CD4-positive, alpha-beta T cell treated with Interleukin-4 for 4 hours (primary cell): Measurements from ENCODE around the gene SLX4IP.
A peak's percentile ranks its signal among the peaks of the same experiment; 100 is the strongest.

ENCODE experiments used
- DNase-seq: peaks from one replicate; pipeline ENCODE4 v3.0.0-alpha.2; 2020

Gene SLX4IP

DNA sequence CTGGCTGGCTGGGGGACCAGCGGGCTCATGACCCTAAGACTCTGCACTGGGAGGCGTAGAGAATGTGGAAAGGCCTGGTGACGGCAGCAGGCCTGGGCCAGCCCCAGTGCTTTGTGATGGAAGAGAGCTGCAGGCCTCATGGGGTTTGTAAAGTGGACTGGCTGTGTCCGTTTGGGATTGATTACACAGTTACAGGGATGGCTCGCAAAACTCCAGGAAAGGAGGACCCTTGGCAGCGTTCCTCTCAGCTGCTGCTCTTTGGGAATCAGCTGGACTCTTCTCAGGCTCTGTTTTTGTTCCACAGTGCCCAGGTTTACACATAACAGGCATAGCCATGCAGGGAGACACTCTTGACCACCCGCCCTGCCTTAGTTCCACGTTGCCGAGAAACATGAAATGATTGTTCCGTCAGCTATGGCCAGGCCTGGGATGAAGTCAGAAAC is 89.0 kb downstream of the SLX4IP start:
- no peak for DNase-seq

GRCh38 chr20:10524643-10525042 is 89.5 kb downstream of the SLX4IP start:
- DNase-seq = no peak

GRCh38 chr20:10527781-10528180 is 92.7 kb downstream of the SLX4IP start:
- no peak for DNase-seq

GRCh38 chr20:10530883-10531282 is 95.8 kb downstream of the SLX4IP start:
- DNase-seq = no peak

- no peak for DNase-seq
These were observed 96.7 kb downstream of the SLX4IP start for GRCh38 chr20:10531848-10532247.

DNA sequence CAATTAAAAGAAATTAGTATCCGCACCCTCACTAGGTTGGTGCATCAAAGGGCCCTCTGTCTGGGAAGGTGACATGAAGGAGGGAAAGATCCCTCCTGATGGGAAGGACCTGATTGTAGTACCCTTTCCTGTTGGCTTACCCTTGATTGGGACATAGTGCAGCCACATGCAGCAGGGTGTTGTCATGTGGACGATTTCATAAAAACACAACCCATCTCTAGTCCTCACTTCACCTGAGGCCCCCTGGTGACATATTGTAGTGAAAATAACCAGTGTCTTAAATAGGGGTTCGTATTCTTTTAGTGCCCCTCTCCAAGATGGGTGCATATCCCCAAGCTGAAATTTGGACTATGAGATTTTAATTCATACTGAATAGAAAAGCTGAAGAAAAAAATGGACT is 97.3 kb downstream of the SLX4IP start:
- DNase-seq = no peak

DNA sequence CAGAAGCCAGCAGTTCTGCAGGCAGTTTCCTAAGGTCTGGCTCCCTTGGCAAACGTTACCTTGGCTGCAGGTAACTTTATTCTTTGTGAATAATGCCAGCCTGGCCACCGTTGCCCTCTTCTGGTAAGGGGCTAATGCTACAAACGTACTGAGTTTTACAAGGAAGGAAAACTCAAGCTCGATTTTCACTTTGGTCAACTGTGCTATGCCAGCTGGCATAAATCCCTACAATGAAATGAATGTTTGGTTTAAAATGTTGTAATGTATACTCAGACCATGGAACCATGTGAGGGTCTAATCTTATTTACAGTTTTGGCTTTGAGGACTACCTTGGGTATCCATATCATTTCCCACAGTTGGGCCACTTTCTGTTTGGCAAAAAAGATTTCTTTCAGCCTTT is 101.4 kb downstream of the SLX4IP start:
- DNase-seq = peak; percentile 20

DNA sequence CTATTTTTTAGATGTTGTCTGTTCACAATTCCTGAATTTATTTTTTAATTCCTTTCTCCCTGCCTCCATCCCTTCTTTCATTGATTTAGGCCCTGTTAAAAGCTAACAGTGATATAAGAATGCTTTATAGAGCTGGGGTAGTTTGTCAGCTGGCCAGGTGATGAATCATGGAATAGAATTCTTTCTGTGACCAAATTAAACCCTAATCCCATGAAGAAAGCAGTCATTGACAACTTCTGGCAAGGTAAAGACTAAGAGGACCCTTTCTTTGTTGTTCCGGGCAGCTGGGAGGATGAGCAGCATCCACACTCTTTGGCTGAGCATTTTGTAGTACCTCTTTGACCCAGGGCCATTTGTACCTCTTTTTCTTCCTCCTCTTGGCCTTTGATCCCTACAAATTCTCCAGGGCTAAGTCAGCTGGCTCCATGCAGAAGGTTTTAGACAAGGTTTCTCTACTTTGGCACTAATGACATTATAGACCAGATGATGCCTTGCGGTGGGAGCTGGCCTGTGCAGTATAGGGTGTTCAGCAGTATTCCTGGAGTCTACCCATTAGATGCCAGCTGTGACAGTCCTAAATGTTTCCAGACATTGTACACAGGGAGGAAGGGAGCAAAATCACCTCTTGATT is 102.9 kb downstream of the SLX4IP start:
- DNase-seq = no peak

DNA sequence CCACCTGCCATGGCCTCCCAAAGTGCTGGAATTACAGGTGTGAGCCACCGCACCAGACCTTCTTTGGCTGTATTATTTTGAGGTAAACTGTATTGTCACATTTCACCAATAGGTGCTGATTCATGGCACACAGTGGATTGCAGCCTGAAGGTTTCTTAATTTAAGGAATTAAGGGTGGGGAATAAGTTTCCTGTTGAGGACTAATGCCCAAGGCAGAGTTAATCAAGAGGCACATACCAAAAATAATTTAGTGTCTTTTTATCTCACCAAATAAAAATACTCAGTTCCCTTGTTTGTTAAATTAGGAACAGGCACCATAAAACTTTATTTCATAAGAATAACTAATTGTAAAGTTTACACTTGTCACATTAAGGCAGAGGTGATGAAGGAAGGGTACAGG is 103.7 kb downstream of the SLX4IP start:
- no peak for DNase-seq

GRCh38 chr20:10539818-10540553 is 104.9 kb downstream of the SLX4IP start:
- no peak for DNase-seq

- peak; percentile 9 for DNase-seq
These were observed 105.8 kb downstream of the SLX4IP start for GRCh38 chr20:10540636-10541493.

DNA sequence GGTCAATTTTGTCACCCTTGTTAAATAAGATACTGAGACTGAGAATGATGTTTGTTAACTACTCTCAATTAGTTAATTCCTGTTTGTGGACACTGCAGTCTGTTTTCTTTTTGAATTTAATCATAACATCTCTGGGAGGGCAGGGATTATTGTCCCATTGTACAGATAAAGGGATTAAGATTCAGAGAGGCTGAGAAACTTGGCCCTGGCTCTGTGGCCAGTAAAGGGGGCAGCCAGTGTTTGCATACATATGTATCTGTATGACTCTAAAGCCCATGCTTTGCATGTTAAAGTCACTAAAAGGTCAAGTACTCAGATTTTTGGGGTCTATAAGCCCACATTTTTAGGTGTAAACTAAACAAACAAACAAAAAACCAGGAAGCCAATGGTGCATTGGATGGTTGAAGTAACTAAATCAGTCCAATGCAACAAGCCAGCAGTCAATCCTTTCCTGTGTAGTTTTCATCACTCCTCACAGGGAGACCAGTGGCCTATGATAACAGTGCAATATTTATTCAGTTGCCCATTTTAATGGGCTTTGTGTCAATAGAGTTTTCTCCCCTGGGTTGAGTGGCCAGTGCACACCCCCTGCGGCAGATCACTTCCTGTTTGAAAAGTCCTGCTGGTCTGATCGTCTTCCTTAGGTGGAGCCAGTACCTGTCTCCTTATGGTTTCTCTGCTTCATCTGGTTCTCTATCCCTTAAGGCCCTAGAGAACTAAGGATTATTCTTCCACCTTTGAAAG is 106.7 kb downstream of the SLX4IP start:
- no peak for DNase-seq

- no peak for DNase-seq
These were observed 107.3 kb downstream of the SLX4IP start for GRCh38 chr20:10542442-10542841.

- DNase-seq = no peak
These were observed 108.4 kb downstream of the SLX4IP start for GRCh38 chr20:10543480-10543879.

- DNase-seq = no peak
These were observed 112.4 kb downstream of the SLX4IP start for GRCh38 chr20:10547276-10548114.

DNA sequence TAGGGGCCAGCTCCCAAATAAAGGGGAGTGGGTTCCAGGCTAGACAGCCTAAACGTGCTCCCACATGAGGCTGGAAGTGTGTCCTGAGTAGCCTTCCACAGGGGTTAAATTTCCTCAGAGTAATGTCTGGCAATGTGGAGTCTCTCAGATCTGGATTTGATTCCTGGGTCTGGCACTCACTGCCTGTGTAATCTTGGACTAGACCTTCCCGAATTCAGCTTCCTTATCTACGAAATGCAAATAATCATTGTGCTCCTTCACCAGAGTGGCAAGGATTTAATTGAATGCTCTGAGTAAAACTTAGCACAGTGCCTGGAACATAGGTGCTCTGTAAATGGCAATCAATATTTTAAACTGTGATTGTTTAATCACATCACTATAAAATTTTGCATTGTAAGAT is 114.4 kb downstream of the SLX4IP start:
- DNase-seq = no peak

DNA sequence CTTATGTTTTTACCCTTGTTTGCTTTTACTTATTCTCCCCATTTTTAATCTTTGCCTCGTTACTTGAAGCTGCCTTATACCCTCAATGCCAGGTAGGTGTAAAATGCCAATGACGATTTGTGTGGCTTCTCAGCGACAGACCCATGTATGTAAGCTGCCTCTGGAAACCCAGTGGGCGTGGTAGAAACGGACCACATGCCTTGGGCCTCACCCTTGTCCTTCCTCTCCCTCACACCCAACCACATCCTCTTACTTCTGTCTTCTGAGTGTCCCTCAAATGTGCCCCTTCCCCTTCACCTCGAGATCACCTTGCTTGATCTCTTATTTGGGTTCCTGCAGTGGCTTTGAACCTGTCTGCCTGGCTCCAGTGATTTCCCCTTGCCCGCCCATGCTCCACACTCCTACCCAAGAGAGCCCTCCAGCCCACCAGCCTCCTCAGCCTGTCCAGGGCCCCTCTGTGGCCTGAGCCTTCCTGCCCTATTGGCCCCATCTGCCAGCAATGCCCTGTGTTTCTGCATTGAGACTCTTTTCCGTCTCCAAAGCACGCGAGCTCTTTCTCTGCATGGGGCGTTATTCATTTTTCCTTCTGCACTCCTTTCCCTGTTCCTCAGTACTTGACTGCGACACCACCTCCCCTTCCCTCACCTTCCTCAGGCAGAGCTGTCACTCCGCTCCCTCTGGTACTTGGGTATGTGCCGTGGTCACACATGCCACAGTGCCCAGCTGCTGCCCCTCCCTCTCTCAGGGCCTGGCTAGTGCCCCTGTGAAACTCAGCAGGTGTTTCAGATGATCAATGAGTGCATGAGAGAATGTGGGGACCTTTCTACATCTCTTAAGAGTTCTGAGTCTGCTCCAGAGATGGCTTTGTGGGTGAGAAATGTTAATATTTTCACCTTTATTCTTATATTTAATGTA is 115.4 kb downstream of the SLX4IP start:
- no peak for DNase-seq

- no peak for DNase-seq
These were observed 116.9 kb downstream of the SLX4IP start for GRCh38 chr20:10551732-10552724.

DNA sequence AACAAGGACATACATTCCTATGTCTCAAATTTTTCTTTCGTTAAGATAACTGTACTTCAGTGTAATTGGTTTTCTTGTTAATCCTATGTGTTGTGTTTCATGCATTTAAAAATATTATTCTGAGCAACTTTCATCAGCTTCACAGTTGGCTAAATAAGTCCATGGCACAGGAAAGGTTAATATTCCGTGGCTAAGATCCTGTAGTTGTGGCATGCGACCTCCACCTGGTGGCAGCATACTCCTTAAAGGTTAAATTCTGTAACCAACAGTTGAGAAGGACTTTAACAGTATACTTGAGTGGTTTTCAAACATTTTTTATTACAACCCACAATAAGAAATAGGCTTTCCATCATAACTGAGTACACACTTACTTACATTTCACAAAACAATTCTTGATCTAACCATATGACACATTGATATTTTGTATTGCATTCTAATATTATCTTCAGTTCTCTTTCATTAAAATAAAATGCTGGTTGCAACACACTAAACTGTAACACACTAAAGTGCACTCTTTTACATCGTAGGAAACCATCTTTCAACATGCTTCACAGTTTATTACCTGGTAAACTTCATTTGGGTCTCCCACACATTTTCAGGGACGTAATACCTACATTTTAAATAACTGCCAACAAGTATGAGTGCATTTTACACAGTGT is 118.3 kb downstream of the SLX4IP start:
- DNase-seq = peak; percentile 23
